Skeletal muscle tissue (tissue), 4 donors: ENCODE data around the gene ATP13A1. TPM values are rescaled to one million over a fixed set of nuclear protein-coding genes. Genes with fewer than 3 reads are reported as not detected.

Source experiments
- H3K27ac ChIP-seq: one replicate; pipeline ENCODE4 v1.7.0; 2013; ENCODE audit warnings: mild to moderate bottlenecking, low read depth, low read length, inconsistent platforms
- H3K27me3 ChIP-seq, 3 donors: one replicate each; pipeline ENCODE4 v1.7.0; 2013; ENCODE audit warnings: low read length in 3 of 3; ENCODE audit not compliant: control insufficient read depth in 3 of 3, insufficient read depth in 3 of 3
- H3K36me3 ChIP-seq, 3 donors: one replicate each; pipeline ENCODE4 v1.7.0; 2013; ENCODE audit warnings: low read length in 3 of 3; ENCODE audit not compliant: control insufficient read depth in 3 of 3, insufficient read depth in 3 of 3
- H3K4me1 ChIP-seq, 3 donors: one replicate each; pipeline ENCODE4 v1.7.0; 2013; ENCODE audit warnings: low read length in 3 of 3, mild to moderate bottlenecking in 3 of 3; ENCODE audit not compliant: control insufficient read depth in 3 of 3, insufficient read depth in 3 of 3
- H3K4me3 ChIP-seq, 3 donors: one replicate each; pipeline ENCODE4 v1.7.0; 2013; ENCODE audit warnings: low read length in 3 of 3
- H3K9ac ChIP-seq, 3 donors: one replicate each; pipeline ENCODE4 v1.7.0; 2013; ENCODE audit warnings: low read length in 3 of 3, mild to moderate bottlenecking in 3 of 3, moderate library complexity in 2 of 3, low read depth in 1 of 3
- H3K9me3 ChIP-seq, 3 donors: one replicate each; pipeline ENCODE4 v1.7.0; 2013; ENCODE audit warnings: low read length in 3 of 3; ENCODE audit not compliant: control insufficient read depth in 3 of 3
- total RNA-seq: library from RNA; depleted of rRNA; stranded (reverse); fragments of >200 nt; gene quantifications from one replicate; pipeline ENCODE4 v1.2.3, GENCODE V29; 2014
- donor health status: Osteomylitis.

Gene ATP13A1
- total RNA-seq, 1 donor from 2014 or later, result 23.0 TPM

DNA sequence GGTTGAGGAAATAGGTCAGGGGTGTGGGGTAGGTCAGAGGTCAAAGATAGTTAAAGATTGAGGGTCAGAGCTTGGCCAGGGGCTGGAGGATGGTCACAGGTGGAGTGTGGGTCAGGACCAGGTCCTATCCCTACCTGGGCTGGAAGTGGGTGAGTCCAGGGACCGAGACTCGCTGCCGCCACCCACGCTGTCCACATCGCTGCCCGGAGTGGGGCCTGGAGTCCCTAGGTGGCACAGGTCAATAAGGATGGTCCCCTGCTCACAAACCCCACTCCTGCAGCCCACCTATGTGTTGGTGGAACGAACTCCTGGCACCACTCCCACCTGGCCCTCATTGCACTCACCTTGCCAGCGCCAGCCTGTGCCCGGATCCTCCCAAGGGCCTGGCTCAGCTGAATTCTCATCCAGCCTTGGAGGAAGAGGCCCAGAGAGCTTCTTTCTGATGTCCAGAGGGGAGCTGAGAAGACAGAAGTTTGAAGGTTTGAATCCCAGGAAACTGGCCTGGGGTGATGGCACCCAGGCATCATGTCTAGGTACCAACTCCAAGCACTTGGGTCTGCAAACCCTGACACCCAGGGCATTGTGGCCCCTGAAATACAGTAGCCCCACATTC is 26.8 kb downstream of the ATP13A1 start:
- H3K9me3 ChIP-seq, result no peaks in the 10 kb centered on the region
- no peaks in the 10 kb centered on the region for H3K4me1 ChIP-seq
- H3K4me3 ChIP-seq, result no peak overlapping the region
- H3K9ac ChIP-seq, result no peak overlapping the region
- H3K27ac ChIP-seq, result no peak overlapping the region
- H3K27me3 ChIP-seq, result no peaks in the 10 kb centered on the region
- H3K36me3 ChIP-seq, result peaks cover 5 to 10% (median 5%) of the 10 kb centered on the region in 3 donors

DNA sequence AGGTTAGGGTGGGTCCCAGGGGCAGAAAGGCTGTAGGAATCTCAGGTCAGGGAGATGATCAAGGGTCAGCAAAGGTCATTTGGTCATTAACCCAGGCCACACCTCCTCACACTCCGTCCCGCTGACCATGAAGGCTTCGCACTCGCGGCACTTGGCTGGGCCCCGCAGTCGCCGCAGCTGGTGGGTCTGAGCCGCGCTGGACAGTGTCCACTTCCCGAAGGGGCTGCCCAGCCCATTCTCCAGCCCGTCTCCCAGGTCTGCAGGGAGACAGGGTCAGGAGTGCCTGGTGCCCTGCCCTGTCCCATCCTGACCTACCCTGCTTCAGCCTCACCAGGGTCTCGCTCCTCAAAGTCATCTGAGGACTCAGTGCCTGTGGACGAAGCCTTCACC is 28.2 kb downstream of the ATP13A1 start:
- no peak overlapping the region for H3K4me3 ChIP-seq
- H3K36me3 ChIP-seq, result peaks cover 5 to 10% (median 5%) of the 10 kb centered on the region in 3 donors
- no peaks in the 10 kb centered on the region for H3K9me3 ChIP-seq
- no peaks in the 10 kb centered on the region for H3K27me3 ChIP-seq
- no peaks in the 10 kb centered on the region for H3K4me1 ChIP-seq
- no peak overlapping the region for H3K27ac ChIP-seq
- H3K9ac ChIP-seq, result no peak overlapping the region

DNA sequence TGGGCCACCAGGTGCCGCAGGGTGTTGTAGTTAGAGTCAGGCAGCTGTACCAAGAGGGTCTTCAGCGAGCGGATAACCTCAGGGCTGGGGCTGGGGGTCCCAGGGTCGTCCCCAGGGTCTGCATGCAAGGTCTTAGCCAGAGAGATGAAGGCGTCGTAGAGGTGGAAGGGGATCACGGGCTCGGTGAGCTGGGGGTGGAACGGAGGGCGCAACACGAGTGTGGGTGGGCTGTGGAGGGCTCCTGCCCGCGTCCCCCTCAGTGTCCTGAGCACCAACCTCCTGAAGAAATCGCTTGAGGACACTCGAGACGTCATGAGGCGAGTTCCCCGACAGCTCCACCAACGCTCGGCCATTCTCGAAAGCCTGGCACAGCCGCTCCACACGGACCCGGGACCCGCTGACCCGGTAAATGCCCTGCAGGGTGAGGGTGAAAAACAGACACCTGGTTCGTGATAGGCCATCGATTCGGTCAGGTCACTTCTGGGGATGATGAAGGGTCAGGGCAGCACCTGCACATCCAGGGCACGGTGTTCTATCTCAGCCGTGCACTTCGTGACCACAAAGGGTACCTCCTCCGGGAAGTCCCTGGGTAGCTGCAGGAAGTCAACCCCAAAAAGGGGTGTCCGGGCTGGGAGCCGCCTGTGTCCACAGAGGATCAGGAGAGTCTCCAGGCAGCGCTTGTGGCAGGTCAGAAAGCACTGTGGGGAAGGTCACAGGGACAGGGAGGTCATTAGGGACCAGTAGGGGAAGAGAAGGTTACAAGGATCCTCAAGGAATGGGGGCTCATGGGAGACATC is 28.8 kb downstream of the ATP13A1 start:
- Histone ChIP-seq H3K9ac (no peak overlapping the region), H3K27me3 (no peaks in the 10 kb centered on the region), H3K4me3 (no peak overlapping the region), H3K36me3 (peaks cover 5 to 10% (median 5%) of the 10 kb centered on the region in 3 donors), H3K27ac (no peak overlapping the region), H3K9me3 (no peaks in the 10 kb centered on the region), H3K4me1 (no peaks in the 10 kb centered on the region)

DNA sequence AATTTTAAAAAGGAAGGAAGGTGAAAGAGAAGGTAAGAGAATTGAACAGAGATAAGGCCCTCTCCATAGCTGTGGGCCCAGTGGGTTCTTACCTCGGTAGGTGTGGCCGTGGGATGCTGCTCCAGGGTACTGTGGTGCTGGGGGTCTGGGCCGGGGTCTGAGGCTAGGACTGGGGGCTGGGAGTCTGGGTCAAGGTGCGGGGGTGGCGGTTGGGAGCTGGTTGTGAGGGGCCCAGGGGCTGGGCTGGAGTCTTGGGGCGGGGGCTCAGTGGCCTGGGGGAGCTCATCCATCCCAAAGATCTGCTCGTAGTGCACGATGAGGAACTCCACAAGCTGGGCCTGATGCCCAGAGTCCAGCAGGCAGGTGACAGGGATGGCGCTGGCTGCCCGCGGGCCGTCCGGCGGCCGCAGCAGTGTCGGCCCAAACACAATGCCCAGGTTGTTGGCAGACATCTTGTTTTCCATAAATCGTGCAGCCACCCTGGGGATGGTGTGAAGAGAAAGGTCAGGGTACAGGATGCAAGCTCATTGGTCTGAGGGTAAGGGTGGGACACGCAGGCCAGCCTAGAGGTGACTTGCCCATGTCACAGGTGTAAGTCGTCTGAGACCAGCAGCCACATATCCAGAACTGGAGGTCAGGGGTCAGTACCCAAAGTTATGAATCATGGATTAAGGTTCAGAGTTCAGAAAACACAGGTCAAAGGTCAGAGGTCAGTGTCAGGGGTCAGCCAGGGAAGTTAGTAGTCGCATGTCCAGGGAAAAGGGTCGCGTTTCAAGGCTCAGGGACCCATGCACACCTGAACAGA is 29.6 kb downstream of the ATP13A1 start:
- Histone ChIP-seq H3K36me3 (peaks cover 5 to 10% (median 5%) of the 10 kb centered on the region in 3 donors), H3K4me3 (no peak overlapping the region), H3K27ac (no peak overlapping the region), H3K27me3 (peaks cover 0 to under 1% (median under 1%) of the 10 kb centered on the region in 3 donors), H3K4me1 (no peaks in the 10 kb centered on the region), H3K9ac (no peak overlapping the region), H3K9me3 (no peaks in the 10 kb centered on the region)

DNA sequence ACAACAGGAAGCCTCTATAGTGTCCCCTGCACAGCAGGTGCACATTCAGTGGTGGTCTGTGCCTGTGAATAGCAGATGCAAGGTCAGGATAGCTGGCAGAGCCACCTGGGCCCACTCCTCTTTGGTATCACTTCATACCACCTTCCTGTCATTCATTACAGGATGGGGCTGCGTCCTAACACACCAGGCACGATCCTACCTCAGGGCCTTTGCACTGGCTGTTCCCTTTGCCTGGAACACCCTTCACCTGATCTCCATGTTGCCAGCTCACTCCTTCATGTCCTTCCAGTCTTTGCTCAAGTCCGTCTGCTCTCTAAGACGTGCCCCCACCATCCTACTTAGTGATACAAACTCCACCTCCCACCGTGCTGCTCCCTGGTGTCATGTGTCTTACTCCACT is 30.8 kb downstream of the ATP13A1 start:
- peaks cover 0 to 2% (median under 1%) of the 10 kb centered on the region in 3 donors for H3K4me1 ChIP-seq
- no peak overlapping the region for H3K4me3 ChIP-seq
- H3K36me3 ChIP-seq, result peaks cover 5 to 10% (median 5%) of the 10 kb centered on the region in 3 donors
- H3K27me3 ChIP-seq, result peaks cover 1 to 9% (median 6%) of the 10 kb centered on the region in 3 donors
- H3K9ac ChIP-seq, result no peak overlapping the region
- H3K9me3 ChIP-seq, result no peaks in the 10 kb centered on the region
- no peak overlapping the region for H3K27ac ChIP-seq

DNA sequence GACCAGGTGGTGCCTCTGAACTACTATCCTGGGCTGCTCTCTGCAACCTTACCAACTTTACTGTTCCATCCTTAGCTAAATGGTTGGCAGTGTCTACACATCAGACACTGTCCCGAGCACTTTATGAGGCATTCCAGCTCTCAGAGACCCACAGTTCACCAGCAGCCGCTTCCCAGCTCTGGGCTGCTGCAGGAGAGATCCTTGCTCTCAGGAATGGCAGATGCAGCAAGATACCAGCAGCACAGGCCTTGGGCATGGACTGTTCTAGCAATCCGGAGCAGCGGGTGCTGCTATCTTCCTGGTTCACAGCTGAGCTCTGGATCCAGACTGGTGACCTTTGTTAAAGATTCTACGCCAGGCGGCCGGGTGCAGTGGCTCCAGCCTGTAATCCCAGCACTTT is 32.1 kb downstream of the ATP13A1 start:
- no peaks in the 10 kb centered on the region for H3K9me3 ChIP-seq
- H3K27me3 ChIP-seq, result peaks cover 15 to 19% (median 18%) of the 10 kb centered on the region in 3 donors
- H3K27ac ChIP-seq, result no peak overlapping the region
- no peak overlapping the region for H3K4me3 ChIP-seq
- H3K9ac ChIP-seq, result no peak overlapping the region
- H3K4me1 ChIP-seq, result peaks cover 0 to 6% (median 3%) of the 10 kb centered on the region in 3 donors
- H3K36me3 ChIP-seq, result peaks cover 5 to 10% (median 5%) of the 10 kb centered on the region in 3 donors

DNA sequence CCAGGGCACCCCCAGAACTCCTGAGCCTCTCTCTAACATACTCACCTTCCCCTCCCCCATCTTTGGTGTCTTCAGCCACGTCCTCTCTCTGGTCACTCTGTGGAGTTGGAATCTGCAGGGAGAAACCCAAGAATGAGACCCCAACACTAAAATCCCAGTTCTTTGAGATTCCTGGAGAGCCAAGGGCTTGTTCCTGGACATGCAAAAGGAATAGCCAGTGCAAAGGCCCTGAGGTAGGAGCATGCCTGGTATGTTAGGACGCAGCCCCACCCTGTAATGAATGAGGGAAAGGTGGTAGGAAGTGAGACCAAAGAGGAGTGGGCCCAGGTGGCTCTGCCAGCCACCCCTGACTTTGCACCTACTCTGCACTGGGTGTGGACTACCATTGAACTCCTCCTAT is 33.0 kb downstream of the ATP13A1 start:
- H3K4me1 ChIP-seq, result peaks cover 0 to 6% (median 3%) of the 10 kb centered on the region in 3 donors
- H3K27me3 ChIP-seq, result peaks cover 18 to 22% (median 18%) of the 10 kb centered on the region in 3 donors
- peaks cover 3 to 10% (median 4%) of the 10 kb centered on the region in 3 donors for H3K36me3 ChIP-seq
- H3K4me3 ChIP-seq, result no peak overlapping the region
- H3K9ac ChIP-seq, result no peak overlapping the region
- H3K9me3 ChIP-seq, result no peaks in the 10 kb centered on the region
- no peak overlapping the region for H3K27ac ChIP-seq

DNA sequence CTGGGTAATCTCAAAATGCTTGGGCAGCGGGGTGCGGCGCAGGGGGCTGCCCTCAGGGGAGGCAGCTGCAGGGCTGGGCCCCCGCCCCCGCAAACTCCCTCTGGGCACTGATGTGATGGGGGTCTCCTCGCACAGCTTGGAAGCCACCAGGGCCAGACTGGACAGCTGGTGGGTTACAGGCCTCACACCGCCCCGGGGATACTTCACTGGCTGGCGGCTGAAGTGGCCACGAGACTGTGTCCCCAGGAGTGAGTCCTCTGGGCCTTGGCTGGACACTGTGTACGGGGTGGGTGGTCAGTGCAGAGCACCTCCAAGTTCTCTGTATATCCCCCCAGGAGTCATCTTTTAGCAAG is 33.4 kb downstream of the ATP13A1 start:
- Histone ChIP-seq H3K9me3 (no peaks in the 10 kb centered on the region), H3K4me3 (no peak overlapping the region), H3K36me3 (peaks cover 0 to 9% (median 2%) of the 10 kb centered on the region in 3 donors)

DNA sequence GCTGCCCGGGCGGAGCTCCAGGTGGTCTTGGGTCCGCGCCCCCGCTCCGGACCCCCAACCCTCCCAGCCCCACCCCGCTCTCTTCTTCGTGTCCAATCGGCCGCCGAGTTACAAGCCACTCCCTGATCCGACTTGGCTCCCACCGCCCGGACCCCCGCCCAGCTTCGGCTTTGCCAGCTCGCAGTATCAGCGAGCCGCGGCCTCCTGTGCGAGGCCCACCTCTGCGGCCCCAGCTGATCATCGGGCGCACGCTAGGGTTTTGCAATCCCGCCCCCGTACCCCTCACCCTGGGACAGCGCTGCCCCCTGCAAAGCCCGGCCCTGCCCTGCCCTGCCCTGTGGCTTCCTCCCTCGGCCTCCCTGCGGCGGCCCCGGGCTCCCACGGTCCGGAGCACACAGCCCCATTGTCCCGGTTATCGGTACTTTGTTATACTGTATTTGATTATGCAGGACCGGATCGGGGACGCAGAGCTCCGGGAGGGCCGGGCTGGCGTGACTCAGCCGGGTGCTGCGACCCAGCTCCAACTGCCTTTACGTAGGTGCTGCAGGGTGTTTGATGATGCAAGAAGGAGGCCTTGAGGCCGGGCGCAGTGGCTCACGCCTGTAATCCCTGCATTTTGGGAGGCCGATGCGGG is 34.9 kb downstream of the ATP13A1 start:
- Histone ChIP-seq H3K27me3 (peaks cover 18 to 22% (median 18%) of the 10 kb centered on the region in 3 donors), H3K4me3 (no peak overlapping the region), H3K27ac (no peak overlapping the region), H3K36me3 (peaks cover 0 to 3% (median 2%) of the 10 kb centered on the region in 3 donors), H3K4me1 (peaks cover 0 to 6% (median 3%) of the 10 kb centered on the region in 3 donors), H3K9me3 (peaks cover 0 to 3% (median 0%) of the 10 kb centered on the region in 3 donors), H3K9ac (no peak overlapping the region)

More for the DNA sequence above, 33.4 kb downstream of the ATP13A1 start:
- no peak overlapping the region for H3K27ac ChIP-seq
- H3K27me3 ChIP-seq, result peaks cover 18 to 22% (median 18%) of the 10 kb centered on the region in 3 donors
- no peak overlapping the region for H3K9ac ChIP-seq
- H3K4me1 ChIP-seq, result peaks cover 0 to 6% (median 3%) of the 10 kb centered on the region in 3 donors
